Upper lobe of left lung (tissue), 6 donors: ENCODE results near the gene DAPK2. TPM values are rescaled to one million over a fixed set of nuclear protein-coding genes. Genes with fewer than 3 reads are reported as not detected.

Source experiments
- ATAC-seq, 2 donors: fragments of 200-7000 bp; cut with Tn5 transposase; one replicate each; pipeline ENCODE4 v1.9.1; 2022; ENCODE audit warnings: mild to moderate bottlenecking in 2 of 2, moderate library complexity in 2 of 2; ENCODE audit not compliant: low FRiP score in 2 of 2
- DNase-seq, 2 donors: peaks; one replicate each; pipeline ENCODE4 v3.0.0-alpha.2; 2019 to 2020
- H3K27ac ChIP-seq, 4 donors: fragments of 200-600 bp; sonication (generic); one replicate each; pipeline ENCODE4 v1.5.1; 2016 to 2019
- H3K27me3 ChIP-seq, 4 donors: fragments of 200-600 bp; sonication (generic); one replicate each; pipeline ENCODE4 v1.5.1; 2017 to 2019
- H3K36me3 ChIP-seq, 4 donors: fragments of 200-600 bp; sonication (generic); one replicate each; pipeline ENCODE4 v1.5.1; 2016 to 2019
- H3K4me1 ChIP-seq, 4 donors: fragments of 200-600 bp; sonication (generic); one replicate each; pipeline ENCODE4 v1.5.1; 2018 to 2019
- H3K4me3 ChIP-seq, 4 donors: fragments of 200-600 bp; sonication (generic); one replicate each; pipeline ENCODE4 v1.5.1; 2017 to 2019; ENCODE audit warnings: mild to moderate bottlenecking in 2 of 4, moderate library complexity in 1 of 4
- H3K9me3 ChIP-seq, 4 donors: fragments of 200-600 bp; sonication (generic); one replicate each; pipeline ENCODE4 v1.5.1; 2018 to 2019
- CTCF ChIP-seq, 6 experiments: fragments of 450-650 bp in 4 of 6; fragments of 200-600 bp in 2 of 6; sonication (generic) in 2 of 6; IDR thresholded peaks; one replicate each; pipeline ENCODE4 v1.5.1; 2016 to 2019; ENCODE audit warnings: antibody characterized with exemption in 6 of 6
- EP300 ChIP-seq, 4 donors: sonication (generic); formaldehyde crosslinking; IDR thresholded peaks; one replicate each; pipeline ENCODE4 v1.5.1; 2017; ENCODE audit warnings: antibody characterized with exemption in 4 of 4, control low read depth in 2 of 4
- POLR2A ChIP-seq, 4 donors: fragments of 450-650 bp; IDR thresholded peaks; one replicate each; pipeline ENCODE4 v1.5.1; 2016 to 2017; ENCODE audit warnings: antibody characterized with exemption in 4 of 4, mild to moderate bottlenecking in 2 of 4
- POLR2AphosphoS5 ChIP-seq, 2 donors: sonication (generic); formaldehyde crosslinking; IDR thresholded peaks; one replicate each; pipeline ENCODE4 v1.5.1; 2017; ENCODE audit warnings: antibody characterized with exemption in 2 of 2
- WGBS, 2 donors: methylation state at CpG; one replicate each; pipeline ENCODE4 v1.1.5; 2017 to 2018; 5-methylcytosine and 5-hydroxymethylcytosine counted together
- total RNA-seq, 6 donors: library from RNA; depleted of rRNA in 4 of 6; stranded (reverse); fragments of >200 nt in 4 of 6; gene quantifications; one replicate each; pipeline versions ENCODE4 v1.1.0 to v1.2.1, GENCODE V29; 2016 to 2021
- donor health status: DM: no; HTN: no; CAD: no; lungs with moderate emphysema.
- donor health status: DM: no; HTN: yes; CAD: no; lungs with severe emphysema.

DAPK2 gene
- total RNA-seq, 6 donors from 2014 or later = 58.3 to 270 (median 136) TPM

GRCh38 chr15:63915873-63916771, 130.2 kb downstream of the DAPK2 start:
- no peak overlapping the region for H3K4me3 ChIP-seq
- H3K27ac ChIP-seq = no peak overlapping the region
- no peak for TF ChIP-seq POLR2A (IDR thresholded peaks at IDR 0.05)
- peak in 5 of 6 experiments; percentile 18 to 44 (median 24) for TF ChIP-seq CTCF (IDR thresholded peaks at IDR 0.05)
- H3K9me3 ChIP-seq = no peaks in the 10 kb centered on the region
- DNase-seq (no peak), ATAC-seq (no peak)
- H3K4me1 ChIP-seq = peaks cover 0 to 11% (median 10%) of the 10 kb centered on the region in 4 donors
- H3K36me3 ChIP-seq = peaks cover 0 to 8% (median 0%) of the 10 kb centered on the region in 4 donors
- WGBS, 2 donors = 61 to 64% methylated on average over 9 of the region's 9 CpGs
- H3K27me3 ChIP-seq = no peaks in the 10 kb centered on the region

GRCh38 chr15:63915209-63915872, 130.9 kb downstream of the DAPK2 start:
- Histone ChIP-seq H3K36me3 (peaks cover 0 to 3% (median 1%) of the 10 kb centered on the region in 4 donors), H3K4me3 (no peak overlapping the region), H3K27ac (no peak overlapping the region), H3K4me1 (peaks cover 0 to 11% (median 10%) of the 10 kb centered on the region in 4 donors), H3K9me3 (no peaks in the 10 kb centered on the region), H3K27me3 (no peaks in the 10 kb centered on the region)
- WGBS, 2 donors = 82 to 83% methylated on average over 3 of the region's 3 CpGs
- DNase-seq (no peak), ATAC-seq (no peak)
- TF ChIP-seq EP300 (IDR thresholded peaks at IDR 0.05) = no peak
- TF ChIP-seq CTCF (IDR thresholded peaks at IDR 0.05) = no peak
- no peak for TF ChIP-seq POLR2AphosphoS5 (IDR thresholded peaks at IDR 0.05)
- TF ChIP-seq POLR2A (IDR thresholded peaks at IDR 0.05) = no peak

GRCh38 chr15:63913786-63914315, 132.4 kb downstream of the DAPK2 start:
- DNase-seq = no peak
- no peak overlapping the region for H3K27ac ChIP-seq
- no peak overlapping the region for H3K4me3 ChIP-seq
- 76 to 80% methylated on average over 3 of the region's 3 CpGs for WGBS, 2 donors
- no peak for ATAC-seq
- no peak for TF ChIP-seq POLR2AphosphoS5 (IDR thresholded peaks at IDR 0.05)
- TF ChIP-seq CTCF (IDR thresholded peaks at IDR 0.05) = no peak
- no peak for TF ChIP-seq EP300 (IDR thresholded peaks at IDR 0.05)
- H3K9me3 ChIP-seq = no peaks in the 10 kb centered on the region
- peaks cover 0 to 3% (median 1%) of the 10 kb centered on the region in 4 donors for H3K36me3 ChIP-seq
- H3K27me3 ChIP-seq = no peaks in the 10 kb centered on the region
- peaks cover 5 to 25% (median 15%) of the 10 kb centered on the region in 4 donors for H3K4me1 ChIP-seq

- H3K27ac ChIP-seq = no peak overlapping the region
- peaks cover 0 to 3% (median 2%) of the 10 kb centered on the region in 4 donors for H3K36me3 ChIP-seq
- DNase-seq = no peak
- no peak overlapping the region for H3K4me3 ChIP-seq
- 95 to 98% methylated on average over 9 of the region's 9 CpGs for WGBS, 2 donors
- TF ChIP-seq POLR2AphosphoS5 (IDR thresholded peaks at IDR 0.05) (no peak), POLR2A (IDR thresholded peaks at IDR 0.05) (no peak), CTCF (IDR thresholded peaks at IDR 0.05) (no peak), EP300 (IDR thresholded peaks at IDR 0.05) (no peak)
- H3K4me1 ChIP-seq = peaks cover 5 to 26% (median 15%) of the 10 kb centered on the region in 4 donors
- no peaks in the 10 kb centered on the region for H3K27me3 ChIP-seq
- no peak for ATAC-seq
- H3K9me3 ChIP-seq = no peaks in the 10 kb centered on the region
Measured at GRCh38 chr15:63913336-63913735, 132.9 kb downstream of the DAPK2 start.
